IgD-negative memory B cell (primary cell): ENCODE results near the gene SPOP. TPM values are rescaled to one million over a fixed set of nuclear protein-coding genes. Genes with fewer than 3 reads are reported as not detected.

Source experiments
- H3K27ac Mint-ChIP-seq, 3 donors: one replicate each; pipeline ENCODE4 v1.8.0; 2020 to 2022; ENCODE audit warnings: mild to moderate bottlenecking in 3 of 3, mixed read lengths in 3 of 3, moderate library complexity in 1 of 3
- H3K27me3 Mint-ChIP-seq: one replicate; pipeline ENCODE4 v1.8.0; 2021; ENCODE audit warnings: mixed read lengths
- H3K36me3 Mint-ChIP-seq: one replicate; pipeline ENCODE4 v1.8.0; 2020; ENCODE audit warnings: mild to moderate bottlenecking, mixed read lengths
- H3K4me1 Mint-ChIP-seq, 3 donors: one replicate each; pipeline ENCODE4 v1.8.0; 2020 to 2022; ENCODE audit warnings: mixed read lengths in 3 of 3, mild to moderate bottlenecking in 1 of 3
- H3K4me3 Mint-ChIP-seq, 4 donors: one replicate each; pipeline ENCODE4 v1.8.0; 2020 to 2022; ENCODE audit warnings: mild to moderate bottlenecking in 4 of 4, mixed read lengths in 4 of 4, moderate library complexity in 3 of 4
- H3K9me3 Mint-ChIP-seq, 3 donors: one replicate each; pipeline ENCODE4 v1.8.0; 2020 to 2021; ENCODE audit warnings: mixed read lengths in 3 of 3, mild to moderate bottlenecking in 1 of 3
- polyA plus RNA-seq: library from polyadenylated mRNA; unstranded; fragments of 300-500 nt; fragmentation: Illumina TruSeq; gene quantifications from one replicate; pipeline ENCODE4 v1.2.3, GENCODE V29; 2021

SPOP gene
- polyA plus RNA-seq, 1 donor from 2014 or later, result 90.5 TPM

DNA sequence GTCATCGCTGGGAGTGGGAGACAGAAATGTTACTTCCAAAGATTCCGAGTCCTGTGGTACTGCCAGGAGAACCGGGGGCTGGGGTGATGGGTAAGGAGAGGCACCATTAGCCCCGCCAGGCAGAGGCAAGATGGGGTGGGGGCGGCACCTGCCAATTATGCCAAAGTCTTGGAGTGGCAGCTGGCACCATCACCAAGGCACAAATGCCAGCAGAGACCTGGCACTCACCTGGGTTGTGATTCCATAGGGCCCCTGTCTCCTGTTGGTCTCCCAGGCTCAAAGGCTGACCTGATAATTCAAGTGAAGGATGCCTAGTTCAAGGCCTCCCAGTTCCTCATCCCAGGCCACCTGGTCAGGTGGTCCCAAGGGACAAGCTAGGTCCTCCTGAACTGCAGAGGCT is 94.7 kb downstream of the SPOP start:
- peaks cover 5% of the 10 kb centered on the region for H3K36me3 Mint-ChIP-seq
- no peaks in the 10 kb centered on the region for H3K9me3 Mint-ChIP-seq
- no peak overlapping the region for H3K4me3 Mint-ChIP-seq
- H3K27ac Mint-ChIP-seq, result no peak overlapping the region
- peaks cover 0 to 2% (median 0%) of the 10 kb centered on the region in 3 donors for H3K4me1 Mint-ChIP-seq
- peaks cover 6% of the 10 kb centered on the region for H3K27me3 Mint-ChIP-seq

DNA sequence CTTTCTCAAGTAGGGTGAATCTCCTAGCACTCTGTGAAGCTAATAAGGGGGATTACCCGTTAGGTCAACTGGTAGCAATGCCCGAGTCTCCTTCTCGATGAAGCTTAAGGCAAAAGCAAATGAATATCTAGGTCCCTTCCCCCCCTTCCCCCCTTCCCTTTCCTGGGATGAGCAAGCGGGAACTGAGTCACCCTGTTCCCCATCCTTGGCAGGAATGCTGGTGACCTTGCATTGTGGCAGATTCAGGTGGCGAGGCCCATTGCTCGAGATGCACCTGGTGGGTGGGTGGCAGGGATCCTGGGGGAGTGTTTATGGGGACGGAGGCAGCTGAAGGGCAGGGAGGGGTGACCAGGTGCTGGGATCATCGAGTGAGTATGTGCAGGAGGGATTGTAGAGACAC is 95.1 kb downstream of the SPOP start:
- Mint-ChIP-seq H3K27ac (no peak overlapping the region), H3K36me3 (peaks cover 5% of the 10 kb centered on the region), H3K4me3 (no peak overlapping the region)

DNA sequence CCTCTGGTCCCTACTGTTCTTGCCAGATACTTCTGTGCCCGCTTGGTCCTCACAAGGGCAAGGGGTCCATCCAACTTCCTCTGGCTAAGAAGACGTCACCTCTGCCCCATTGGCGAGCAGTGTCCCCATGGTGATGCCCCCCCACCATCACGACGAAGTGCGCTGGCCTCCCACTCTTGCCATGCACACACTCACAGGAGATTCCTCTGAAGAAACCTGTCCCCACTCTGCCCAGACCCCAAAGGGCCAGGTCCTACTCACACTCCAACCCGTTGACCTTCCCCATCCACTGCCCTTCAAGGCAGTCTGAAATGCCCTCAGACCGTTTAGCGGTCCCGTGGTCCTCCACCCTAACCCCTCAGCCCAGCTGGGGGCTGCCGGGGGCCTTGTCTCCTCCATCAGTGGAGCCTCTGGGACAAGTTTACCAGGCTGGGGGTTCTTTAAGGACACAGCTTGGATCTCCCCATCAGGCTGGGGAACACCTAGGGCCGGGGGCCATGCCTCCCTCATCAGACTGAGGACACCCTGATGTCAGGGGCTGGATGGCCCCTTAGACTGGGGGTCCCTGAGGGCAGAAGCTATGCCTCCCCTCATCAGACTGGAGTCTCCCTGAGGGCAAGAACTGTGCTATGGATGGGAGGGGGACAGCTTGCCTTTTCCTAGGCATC is 95.7 kb downstream of the SPOP start:
- H3K9me3 Mint-ChIP-seq, result no peaks in the 10 kb centered on the region
- peak overlapping the region in 1 of 3 donors; percentile 69 for H3K27ac Mint-ChIP-seq
- H3K27me3 Mint-ChIP-seq, result peaks cover 16% of the 10 kb centered on the region
- H3K4me1 Mint-ChIP-seq, result peaks cover 0 to 2% (median 0%) of the 10 kb centered on the region in 3 donors
- no peak overlapping the region for H3K4me3 Mint-ChIP-seq
- peaks cover 5% of the 10 kb centered on the region for H3K36me3 Mint-ChIP-seq

More for the DNA sequence above, 95.1 kb downstream of the SPOP start:
- Mint-ChIP-seq H3K9me3 (no peaks in the 10 kb centered on the region), H3K27me3 (peaks cover 10% of the 10 kb centered on the region), H3K4me1 (peaks cover 0 to 2% (median 0%) of the 10 kb centered on the region in 3 donors)

DNA sequence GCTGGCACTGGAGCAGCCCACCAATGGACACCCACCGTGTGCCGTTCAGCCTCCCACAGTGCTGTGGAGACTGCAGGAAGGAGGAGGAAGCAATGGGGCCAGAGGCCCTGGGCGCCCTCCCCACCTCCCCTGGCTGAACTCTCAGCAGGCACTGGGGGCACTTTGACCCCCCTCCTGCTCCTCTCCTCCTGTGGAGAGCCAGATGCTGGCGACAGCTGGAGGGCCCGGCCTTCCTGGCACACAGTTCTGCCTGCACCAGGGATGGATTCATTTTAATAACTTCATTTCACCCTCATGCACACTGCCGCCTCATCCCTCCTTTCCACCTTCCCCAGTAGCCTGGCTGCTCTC is 96.3 kb downstream of the SPOP start:
- Mint-ChIP-seq H3K27me3 (peaks cover 19% of the 10 kb centered on the region), H3K4me1 (peaks cover 0 to 2% (median 0%) of the 10 kb centered on the region in 3 donors), H3K36me3 (peaks cover 5% of the 10 kb centered on the region), H3K27ac (peak overlapping the region in 1 of 3 donors; percentile 27), H3K9me3 (no peaks in the 10 kb centered on the region), H3K4me3 (no peak overlapping the region)

DNA sequence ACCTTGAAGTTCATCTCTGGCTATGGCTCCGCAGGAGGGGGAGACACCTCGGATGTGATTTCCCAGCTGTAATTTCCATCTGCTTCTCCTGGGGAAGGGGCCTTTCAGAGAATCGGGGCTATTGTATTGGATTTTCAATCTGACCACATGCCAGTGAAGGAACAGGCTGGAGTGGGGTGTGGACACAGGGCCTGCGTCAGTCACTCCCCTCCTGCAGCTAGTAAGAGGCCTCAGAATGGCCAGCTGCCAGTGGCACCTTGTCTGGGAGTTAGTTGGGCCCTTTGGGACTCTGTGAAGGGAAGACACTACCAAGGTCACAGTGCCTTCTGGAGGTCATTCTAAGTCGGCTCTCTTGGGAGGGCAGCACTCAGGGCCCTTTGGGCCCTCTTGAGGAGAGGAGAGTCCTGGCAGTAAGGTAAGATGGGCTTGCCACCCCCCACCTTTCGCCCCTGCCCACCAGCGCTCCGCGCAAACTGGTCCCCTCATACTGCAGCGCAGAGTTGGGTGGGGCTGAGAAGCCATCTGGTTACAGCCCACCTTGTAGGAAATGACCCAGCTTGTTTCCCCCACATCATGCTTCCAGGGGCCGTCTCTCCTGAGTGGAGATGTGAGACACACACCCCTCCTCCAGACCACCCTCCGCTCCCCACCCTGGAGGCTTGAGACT is 96.8 kb downstream of the SPOP start:
- Mint-ChIP-seq H3K27me3 (peaks cover 19% of the 10 kb centered on the region), H3K27ac (peak overlapping the region in 1 of 3 donors; percentile 27), H3K4me3 (no peak overlapping the region), H3K9me3 (no peaks in the 10 kb centered on the region), H3K4me1 (peaks cover 0 to 3% (median 0%) of the 10 kb centered on the region in 3 donors), H3K36me3 (peaks cover 5% of the 10 kb centered on the region)

DNA sequence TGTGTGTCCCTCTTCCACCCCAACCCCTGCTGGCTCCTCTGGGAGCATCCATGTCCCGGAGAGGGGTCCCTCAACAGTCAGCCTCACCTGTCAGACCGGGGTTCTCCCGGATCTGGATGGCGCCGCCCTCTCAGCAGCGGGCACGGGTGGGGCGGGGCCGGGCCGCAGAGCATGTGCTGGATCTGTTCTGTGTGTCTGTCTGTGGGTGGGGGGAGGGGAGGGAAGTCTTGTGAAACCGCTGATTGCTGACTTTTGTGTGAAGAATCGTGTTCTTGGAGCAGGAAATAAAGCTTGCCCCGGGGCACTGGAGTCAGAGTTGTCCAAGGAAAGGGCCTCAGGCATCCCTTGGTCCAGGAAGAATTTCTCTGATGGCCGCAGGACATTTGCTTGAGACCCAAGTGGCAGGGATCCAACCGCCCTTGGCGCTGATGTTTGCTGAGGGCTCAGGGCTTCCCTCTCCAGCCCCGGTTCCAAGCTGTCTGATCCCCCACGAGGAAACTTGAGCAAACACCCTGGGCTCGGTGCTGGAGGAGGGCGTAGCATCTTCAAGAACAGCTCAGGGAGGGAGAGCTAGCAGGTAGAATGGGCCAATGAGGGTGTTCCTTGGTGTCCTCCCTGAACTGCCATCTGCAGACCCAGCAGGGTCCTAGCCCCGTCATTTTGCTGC is 97.7 kb downstream of the SPOP start:
- Mint-ChIP-seq H3K9me3 (no peaks in the 10 kb centered on the region), H3K27ac (no peak overlapping the region), H3K4me1 (peaks cover 0 to 5% (median 2%) of the 10 kb centered on the region in 3 donors), H3K36me3 (peaks cover 3% of the 10 kb centered on the region), H3K27me3 (peaks cover 21% of the 10 kb centered on the region), H3K4me3 (no peak overlapping the region)

DNA sequence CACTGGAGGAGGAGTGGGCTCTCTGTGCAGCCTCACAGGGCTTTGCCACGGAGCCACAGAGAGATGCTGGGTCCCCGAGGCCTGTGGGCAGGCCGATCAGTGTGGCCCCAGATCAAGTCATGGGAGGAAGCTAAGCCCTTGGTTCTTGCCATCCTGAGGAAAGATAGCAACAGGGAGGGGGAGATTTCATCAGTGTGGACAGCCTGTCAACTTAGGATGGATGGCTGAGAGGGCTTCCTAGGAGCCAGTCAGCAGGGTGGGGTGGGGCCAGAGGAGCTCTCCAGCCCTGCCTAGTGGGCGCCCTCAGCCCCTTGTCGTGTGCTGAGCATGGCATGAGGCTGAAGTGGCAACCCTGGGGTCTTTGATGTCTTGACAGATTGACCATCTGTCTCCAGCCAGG is 98.4 kb downstream of the SPOP start:
- Mint-ChIP-seq H3K36me3 (peaks cover 2% of the 10 kb centered on the region), H3K9me3 (no peaks in the 10 kb centered on the region), H3K27ac (no peak overlapping the region), H3K27me3 (peaks cover 21% of the 10 kb centered on the region), H3K4me1 (peaks cover 0 to 5% (median 2%) of the 10 kb centered on the region in 3 donors), H3K4me3 (no peak overlapping the region)

DNA sequence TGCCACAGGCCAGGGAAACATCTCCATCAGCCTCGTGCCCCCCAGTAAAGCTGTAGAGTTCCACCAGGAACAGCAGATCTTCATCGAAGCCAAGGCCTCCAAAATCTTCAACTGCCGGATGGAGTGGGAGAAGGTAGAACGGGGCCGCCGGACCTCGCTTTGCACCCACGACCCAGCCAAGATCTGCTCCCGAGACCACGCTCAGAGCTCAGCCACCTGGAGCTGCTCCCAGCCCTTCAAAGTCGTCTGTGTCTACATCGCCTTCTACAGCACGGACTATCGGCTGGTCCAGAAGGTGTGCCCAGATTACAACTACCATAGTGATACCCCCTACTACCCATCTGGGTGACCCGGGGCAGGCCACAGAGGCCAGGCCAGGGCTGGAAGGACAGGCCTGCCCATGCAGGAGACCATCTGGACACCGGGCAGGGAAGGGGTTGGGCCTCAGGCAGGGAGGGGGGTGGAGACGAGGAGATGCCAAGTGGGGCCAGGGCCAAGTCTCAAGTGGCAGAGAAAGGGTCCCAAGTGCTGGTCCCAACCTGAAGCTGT is 98.9 kb downstream of the SPOP start:
- Mint-ChIP-seq H3K4me3 (no peak overlapping the region), H3K27me3 (peaks cover 24% of the 10 kb centered on the region), H3K27ac (no peak overlapping the region), H3K9me3 (no peaks in the 10 kb centered on the region), H3K4me1 (peaks cover 0 to 5% (median 2%) of the 10 kb centered on the region in 3 donors), H3K36me3 (peaks cover 2% of the 10 kb centered on the region)

DNA sequence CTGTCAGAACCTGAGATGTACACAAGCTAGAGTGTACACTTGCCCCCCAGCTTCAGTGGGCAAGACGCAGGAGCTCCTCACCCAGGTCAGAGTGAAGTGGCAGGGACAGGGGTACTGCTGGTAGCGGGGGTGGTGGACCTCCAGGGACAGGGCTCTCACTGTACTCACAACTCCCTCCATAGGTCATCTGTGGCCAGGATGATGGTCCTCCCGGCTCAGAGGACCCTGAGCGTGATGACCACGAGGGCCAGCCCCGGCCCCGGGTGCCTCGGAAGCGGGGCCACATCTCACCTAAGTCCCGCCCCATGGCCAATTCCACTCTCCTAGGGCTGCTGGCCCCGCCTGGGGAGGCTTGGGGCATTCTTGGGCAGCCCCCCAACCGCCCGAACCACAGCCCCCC is 99.5 kb downstream of the SPOP start:
- Mint-ChIP-seq H3K4me3 (no peak overlapping the region), H3K27ac (no peak overlapping the region), H3K4me1 (peaks cover 0 to 5% (median 2%) of the 10 kb centered on the region in 3 donors), H3K36me3 (no peaks in the 10 kb centered on the region), H3K9me3 (no peaks in the 10 kb centered on the region), H3K27me3 (peaks cover 30% of the 10 kb centered on the region)

DNA sequence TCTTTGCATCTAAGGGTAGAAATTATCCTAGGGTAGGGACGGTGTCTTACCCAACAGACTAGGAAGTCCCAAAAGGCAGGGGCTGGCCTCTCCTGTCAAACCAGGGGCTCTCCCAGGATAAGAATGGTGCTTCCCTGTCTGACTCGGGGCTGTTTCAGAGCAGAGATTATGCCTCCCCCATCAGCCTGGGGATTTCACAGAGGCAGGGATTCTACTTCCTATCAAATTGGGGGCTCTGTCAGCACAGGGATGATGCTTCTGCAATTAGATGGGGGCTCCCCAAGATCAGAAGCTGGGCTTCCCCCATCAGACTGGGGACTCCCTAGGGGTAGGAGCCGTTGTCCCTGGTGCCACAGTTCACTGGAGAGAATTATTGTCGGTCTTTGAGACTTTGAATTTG is 99.9 kb downstream of the SPOP start:
- Mint-ChIP-seq H3K36me3 (no peaks in the 10 kb centered on the region), H3K27ac (no peak overlapping the region), H3K9me3 (no peaks in the 10 kb centered on the region), H3K4me1 (peaks cover 0 to 5% (median 2%) of the 10 kb centered on the region in 3 donors), H3K4me3 (peak overlapping the region in 1 of 4 donors; percentile 9), H3K27me3 (peaks cover 30% of the 10 kb centered on the region)

DNA sequence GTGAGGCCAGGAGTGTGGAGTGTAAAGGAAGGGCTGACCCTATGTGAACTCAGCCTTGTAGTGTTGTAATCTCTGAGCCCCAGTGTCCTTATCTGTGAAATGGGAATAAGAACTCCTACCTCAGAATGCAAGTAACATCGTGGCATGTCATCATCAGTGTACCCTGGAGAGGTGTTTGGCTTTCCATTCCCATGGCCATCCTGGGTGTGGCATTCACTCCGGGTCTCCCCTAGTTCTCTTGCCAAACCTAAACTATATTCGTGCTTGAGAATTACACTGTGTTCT is 100.3 kb downstream of the SPOP start:
- Mint-ChIP-seq H3K36me3 (no peaks in the 10 kb centered on the region), H3K4me3 (peak overlapping the region in 2 of 4 donors; percentile 9 to 55), H3K27me3 (peaks cover 30% of the 10 kb centered on the region), H3K27ac (no peak overlapping the region), H3K9me3 (no peaks in the 10 kb centered on the region), H3K4me1 (peaks cover 0 to 5% (median 2%) of the 10 kb centered on the region in 3 donors)

DNA sequence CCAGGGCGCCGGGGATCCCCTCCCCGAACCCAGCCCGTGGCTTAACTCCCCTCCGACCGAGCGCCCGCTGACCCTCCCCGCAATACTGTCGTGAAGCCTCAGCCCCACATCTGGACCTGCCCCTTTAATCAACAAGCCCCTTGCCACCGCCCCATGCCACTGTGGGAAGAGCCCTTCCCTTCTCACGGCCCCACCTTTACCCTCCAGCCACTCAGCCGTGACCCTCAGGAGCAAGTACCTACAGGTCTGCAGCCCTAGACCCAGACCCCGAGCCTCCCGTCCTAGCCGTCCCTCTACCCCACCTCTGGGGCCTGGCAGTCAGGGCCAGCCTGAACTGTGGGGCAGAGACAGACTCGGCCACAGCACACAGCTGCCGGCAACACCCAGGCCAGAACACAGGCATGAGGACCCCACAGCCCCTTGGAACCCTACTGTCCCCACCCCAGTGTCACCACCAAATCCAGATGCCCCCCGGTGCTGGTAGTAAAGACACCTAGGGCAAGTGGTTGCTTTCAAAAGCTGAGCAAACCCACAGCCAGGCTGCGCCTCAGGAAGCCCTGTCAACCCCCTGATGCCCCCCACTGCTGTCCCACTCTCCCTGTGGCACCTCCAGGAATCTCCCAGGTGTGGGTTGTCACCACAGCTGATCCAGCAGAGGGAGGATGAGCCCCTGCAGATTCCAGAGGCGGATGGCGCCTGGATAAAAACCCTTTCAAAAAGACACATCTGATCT is 100.8 kb downstream of the SPOP start:
- Mint-ChIP-seq H3K4me1 (peaks cover 0 to 5% (median 2%) of the 10 kb centered on the region in 3 donors), H3K27ac (no peak overlapping the region), H3K9me3 (no peaks in the 10 kb centered on the region), H3K36me3 (no peaks in the 10 kb centered on the region), H3K4me3 (peak overlapping the region; percentile 9 to 65 (median 58)), H3K27me3 (peaks cover 32% of the 10 kb centered on the region)

DNA sequence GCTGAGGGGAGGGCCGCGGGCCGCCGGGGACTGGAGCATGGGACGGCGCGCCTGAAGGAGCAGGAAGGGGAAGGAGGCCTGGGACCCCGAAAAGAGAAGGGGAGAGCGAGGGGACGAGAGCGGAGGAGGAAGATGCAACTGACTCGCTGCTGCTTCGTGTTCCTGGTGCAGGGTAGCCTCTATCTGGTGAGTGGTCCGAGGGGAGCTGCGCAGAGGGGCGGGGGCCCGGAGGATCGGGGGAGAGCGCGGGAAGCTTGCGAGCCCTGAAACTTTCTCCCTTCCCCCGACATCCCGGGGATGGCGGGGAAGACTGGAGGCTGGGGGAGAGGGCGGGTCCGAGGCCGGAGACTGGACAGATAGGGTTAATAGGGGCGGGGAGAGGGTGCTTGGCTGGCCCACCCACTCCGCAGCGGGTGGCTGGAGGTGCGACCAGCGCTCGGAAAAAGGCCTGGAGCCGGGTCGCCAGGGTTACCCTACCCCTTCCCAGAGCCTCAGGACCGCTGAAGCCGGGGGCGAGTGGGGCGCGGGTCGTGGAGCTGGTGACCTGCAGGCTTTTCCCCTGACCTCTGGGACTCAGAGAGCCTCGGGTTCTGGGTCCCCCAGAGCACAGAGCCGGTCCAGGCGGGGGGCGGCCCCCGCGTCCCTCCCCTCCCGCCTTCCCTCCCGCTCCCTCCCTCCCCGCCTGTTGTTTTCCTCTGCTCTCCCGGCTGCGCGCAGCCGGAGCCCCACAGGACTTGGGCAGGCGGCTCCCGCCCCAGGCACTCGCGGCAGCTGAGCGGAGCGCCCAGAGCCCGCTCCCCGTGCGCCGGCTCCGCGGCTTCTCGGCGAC is 101.6 kb downstream of the SPOP start:
- peaks cover 32% of the 10 kb centered on the region for H3K27me3 Mint-ChIP-seq
- H3K9me3 Mint-ChIP-seq, result no peaks in the 10 kb centered on the region
- peak overlapping the region in 2 of 4 donors; percentile 65 to 92 for H3K4me3 Mint-ChIP-seq
- H3K36me3 Mint-ChIP-seq, result no peaks in the 10 kb centered on the region
- no peak overlapping the region for H3K27ac Mint-ChIP-seq
- H3K4me1 Mint-ChIP-seq, result peaks cover 0 to 5% (median 2%) of the 10 kb centered on the region in 3 donors

DNA sequence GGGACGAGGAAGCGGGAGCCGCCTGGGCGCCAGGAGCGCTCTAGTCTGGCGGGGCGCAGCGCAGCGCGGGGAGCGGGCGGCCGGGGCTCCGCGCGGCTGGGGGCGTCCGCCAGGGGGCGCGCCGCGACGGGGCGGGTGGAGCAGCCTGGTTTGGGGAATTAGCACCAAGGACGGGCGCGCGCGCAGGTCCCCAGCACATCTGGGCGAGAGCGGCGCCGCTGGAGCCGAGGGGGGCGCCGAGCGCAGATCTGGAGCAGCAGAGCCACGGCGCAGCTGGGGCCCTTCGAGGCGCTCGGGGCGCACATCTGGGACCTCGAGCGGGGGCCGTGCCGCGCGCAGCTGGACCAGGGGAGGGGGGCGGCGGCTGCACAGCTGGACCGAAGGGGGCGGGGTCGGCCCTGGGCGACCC is 102.2 kb downstream of the SPOP start, which contains the start of gene NXPH3:
Gene NXPH3 (plus strand): TSS at position 193 of the 409 bp plus-strand sequence. CDS start 349 bp downstream, outside the sequence.
- no peaks in the 10 kb centered on the region for H3K36me3 Mint-ChIP-seq
- no peak within 1 kb of the TSS for H3K27ac Mint-ChIP-seq
- peak within 1 kb of the TSS in 3 of 4 donors; percentile 65 to 92 (median 72) for H3K4me3 Mint-ChIP-seq
- no peaks in the 10 kb centered on the region for H3K9me3 Mint-ChIP-seq
- H3K27me3 Mint-ChIP-seq, result peaks cover 35% of the 10 kb centered on the region
- H3K4me1 Mint-ChIP-seq, result peaks cover 0 to 5% (median 2%) of the 10 kb centered on the region in 3 donors
